BJ (cell line): ENCODE data around the gene SBNO2. TPM values are rescaled to one million over a fixed set of nuclear protein-coding genes. Genes with fewer than 3 reads are reported as not detected.
"Not testable (repeated sequence)": the region's sequence is repeated elsewhere in the genome, so short reads cannot be mapped to it uniquely, and the experiment has no call there.

Source experiments
- CTCF ChIA-PET: fragments of 350-600 bp; formaldehyde crosslinking; extraction: SDS; loops from one replicate; lab custom pipeline; 2021; ENCODE audit warnings: antibody characterized with exemption, inconsistent platforms; lab: Yijun Ruan, JAX
- POLR2A ChIA-PET: fragments of 300-600 bp; sonication (Branson Sonifier 250); formaldehyde crosslinking; extraction: SDS; loops from one replicate; lab custom pipeline; 2021; ENCODE audit warnings: antibody characterized with exemption; lab: Charles Lee
- DNase-seq: peaks from one replicate; pipeline ENCODE4 v3.0.0-alpha.2; 2011; ENCODE audit warnings: low read depth
- H3K27me3 ChIP-seq: 2 replicates; pipeline ENCODE4 v1.6.0; 2011; ENCODE audit warnings: low read length; ENCODE audit not compliant: control insufficient read depth, insufficient read depth
- H3K36me3 ChIP-seq: 2 replicates; pipeline ENCODE4 v1.5.1; 2011; ENCODE audit warnings: low read length; ENCODE audit not compliant: control insufficient read depth, insufficient read depth
- H3K4me3 ChIP-seq: 2 replicates; pipeline ENCODE4 v1.5.1; 2011; ENCODE audit warnings: low read depth, mild to moderate bottlenecking, control low read depth, low read length
- CTCF ChIP-seq: IDR thresholded peaks from 2 replicates; pipeline ENCODE4 v1.5.1; 2011; ENCODE audit warnings: low read depth, mild to moderate bottlenecking, control low read depth, inconsistent platforms, low read length, moderate library complexity; ENCODE audit not compliant: insufficient read depth
- polyA plus RNA-seq: library from polyadenylated mRNA; depleted of rRNA; stranded (reverse); fragments of >200 nt; gene quantifications from 2 replicates; pipeline ENCODE4 v1.2.3, GENCODE V29; 2011

SBNO2 gene
- polyA plus RNA-seq, 1 experiment: 26.1 TPM

DNA sequence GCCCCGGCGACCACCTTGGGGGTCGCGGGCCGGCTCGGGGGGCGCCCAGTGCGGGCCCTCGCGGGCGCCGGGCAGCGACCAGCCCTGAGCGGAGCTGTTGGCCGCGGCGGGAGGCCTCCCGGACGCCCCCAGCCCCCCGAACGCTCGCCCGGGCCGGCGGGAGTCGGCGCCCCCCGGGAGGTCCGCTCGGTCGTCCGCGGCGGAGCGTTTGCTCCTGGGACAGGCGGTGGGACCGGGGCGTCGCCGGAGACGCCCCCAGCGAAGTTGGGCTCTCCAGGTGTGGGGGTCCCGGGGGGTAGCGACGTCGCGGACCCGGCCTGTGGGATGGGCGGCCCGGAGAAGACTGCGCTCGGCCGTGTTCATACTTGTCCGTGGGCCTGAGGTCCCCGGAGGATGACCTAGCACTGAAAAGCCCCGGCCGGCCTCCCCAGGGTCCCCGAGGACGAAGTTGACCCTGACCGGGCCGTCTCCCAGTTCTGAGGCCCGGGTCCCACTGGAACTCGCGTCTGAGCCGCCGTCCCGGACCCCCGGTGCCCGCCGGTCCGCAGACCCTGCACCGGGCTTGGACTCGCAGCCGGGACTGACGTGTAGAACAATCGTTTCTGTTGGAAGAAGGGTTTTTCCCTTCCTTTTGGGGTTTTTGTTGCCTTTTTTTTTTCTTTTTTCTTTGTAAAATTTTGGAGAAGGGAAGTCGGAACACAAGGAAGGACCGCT is 32.2 kb upstream of the SBNO2 start:
- no peak for TF ChIP-seq CTCF
- DNase-seq: no peak
- CTCF ChIA-PET: no interaction called here
- Histone ChIP-seq H3K4me3 (peak overlapping the region; percentile 81), H3K36me3 (peaks cover 8% of the 10 kb centered on the region), H3K27me3 (no peaks in the 10 kb centered on the region)
- POLR2A ChIA-PET: no interaction called here

DNA sequence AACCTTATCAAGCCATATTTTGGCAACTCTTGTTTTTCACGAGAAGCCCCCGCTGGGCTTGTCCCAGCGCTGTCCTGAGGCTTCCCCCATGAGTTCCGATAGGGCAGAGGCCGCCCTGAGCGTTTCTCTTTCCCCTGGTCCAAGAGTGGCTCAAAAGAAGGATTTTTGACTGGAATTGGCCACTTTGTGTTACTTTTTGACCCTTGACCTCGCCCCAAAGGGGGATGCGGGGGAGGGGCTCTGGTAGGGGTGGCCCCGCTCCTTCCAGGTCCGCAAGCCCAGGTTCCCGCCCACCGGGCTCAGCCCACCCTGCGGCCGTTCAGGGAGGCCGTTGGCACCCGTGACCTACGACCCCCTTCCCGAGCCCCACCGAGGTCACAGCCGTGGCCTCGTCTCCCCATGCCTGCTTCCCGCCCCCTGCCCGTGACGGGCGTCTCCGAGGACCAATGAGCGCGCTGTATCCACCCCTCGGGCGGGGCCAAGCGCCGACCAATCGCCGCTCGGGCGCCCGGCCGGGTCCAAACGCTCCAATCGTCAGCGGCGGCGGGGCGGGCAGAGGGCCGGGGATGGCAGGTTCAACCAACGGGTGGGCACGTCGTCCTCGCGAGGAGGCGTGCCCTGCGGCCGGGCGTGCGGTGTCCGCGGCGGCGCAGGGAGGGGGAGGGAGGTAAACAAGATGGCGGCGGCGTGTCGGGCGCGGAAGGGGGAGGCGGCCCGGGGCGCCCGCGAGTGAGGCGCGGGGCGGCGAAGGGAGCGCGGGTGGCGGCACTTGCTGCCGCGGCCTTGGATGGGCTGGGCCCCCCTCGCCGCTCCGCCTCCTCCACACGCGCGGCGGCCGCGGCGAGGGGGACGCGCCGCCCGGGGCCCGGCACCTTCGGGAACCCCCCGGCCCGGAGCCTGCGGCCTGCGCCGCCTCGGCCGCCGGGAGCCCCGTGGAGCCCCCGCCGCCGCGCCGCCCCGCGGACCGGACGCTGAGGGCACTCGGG is 31.3 kb upstream of the SBNO2 start, which contains the start of gene STK11:
Gene STK11 (plus strand): TSS at position 665 of the 986 bp plus-strand sequence. CDS start 1,136 bp downstream, outside the sequence.
- peak; percentile 73 for DNase-seq
- ChIA-PET POLR2A (no interaction called here), CTCF (interaction anchor here (2.0 to 2.3 kb wide), 2 partner anchors 39 to 92 kb away, joined by 9 to 12 read pairs; no protein-coding TSS in a partner anchor)
- no peak for TF ChIP-seq CTCF
- H3K4me3 ChIP-seq: peak within 1 kb of the TSS; percentile 81
- H3K36me3 ChIP-seq: peaks cover 7% of the 10 kb centered on the region
- no peaks in the 10 kb centered on the region for H3K27me3 ChIP-seq

- H3K4me3 ChIP-seq, H3K36me3 ChIP-seq, POLR2A ChIA-PET, H3K27me3 ChIP-seq, DNase-seq: not testable (repeated sequence)
- CTCF ChIA-PET: interaction anchor here (0.6 to 3.1 kb wide), 4 partner anchors 44 to 181 kb away, joined by 3 to 17 read pairs (median 4); no protein-coding TSS in a partner anchor
These were observed 26.5 kb upstream of the SBNO2 start for GRCh38 chr19:1200614-1201013.

DNA sequence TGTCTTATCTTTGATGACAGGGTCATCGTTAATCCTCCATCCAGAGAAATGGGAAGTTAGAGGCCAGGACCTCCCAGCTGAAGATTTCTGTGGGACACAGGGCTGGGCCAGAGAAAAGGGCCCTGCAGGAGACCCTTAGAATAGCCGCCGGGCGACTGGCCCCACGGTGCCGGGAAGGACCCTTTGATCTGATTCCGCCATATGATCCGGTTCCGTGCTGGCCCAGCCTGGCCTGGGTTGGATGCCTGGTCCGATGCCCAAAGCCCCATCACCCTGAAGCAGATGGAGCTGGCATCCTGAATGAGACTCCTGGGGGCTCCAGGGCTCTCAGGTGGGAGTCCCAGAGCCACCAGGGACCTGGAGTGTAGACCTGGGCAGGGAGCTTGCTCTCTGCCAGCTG is 25.5 kb upstream of the SBNO2 start:
- DNase-seq: no peak
- POLR2A ChIA-PET: no interaction called here
- Histone ChIP-seq H3K27me3 (no peaks in the 10 kb centered on the region), H3K36me3 (no peaks in the 10 kb centered on the region), H3K4me3 (no peak overlapping the region)
- CTCF ChIA-PET: interaction anchor here (1.6 to 3.1 kb wide), 3 partner anchors 45 to 180 kb away, joined by 4 to 17 read pairs (median 4); no protein-coding TSS in a partner anchor
- TF ChIP-seq CTCF: no peak

DNA sequence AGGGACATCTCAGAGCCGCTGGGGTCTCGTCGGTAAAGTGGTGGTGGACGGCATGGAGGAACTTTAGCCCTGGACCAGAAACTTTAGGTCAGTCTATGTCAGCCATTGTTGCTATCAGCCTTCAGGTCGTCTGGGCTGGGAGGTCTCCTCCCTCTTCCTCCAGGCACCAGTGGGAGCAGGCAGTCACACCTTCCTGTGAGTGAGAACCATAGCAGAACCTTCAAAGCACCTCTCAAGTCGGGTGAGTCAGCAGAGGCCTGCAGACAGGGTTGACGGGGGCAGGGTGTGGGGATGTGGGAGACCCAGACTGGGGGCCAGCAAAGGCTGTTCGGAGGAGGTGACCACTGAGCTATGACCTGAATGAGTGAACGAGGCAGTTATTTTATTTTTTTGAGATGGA is 15.4 kb upstream of the SBNO2 start:
- Histone ChIP-seq H3K4me3 (no peak overlapping the region), H3K36me3 (no peaks in the 10 kb centered on the region), H3K27me3 (no peaks in the 10 kb centered on the region)
- DNase-seq: no peak
- no peak for TF ChIP-seq CTCF
- CTCF ChIA-PET: no interaction called here
- POLR2A ChIA-PET: no interaction called here
